Erythroblast (primary cell): ENCODE data around the gene CALY.

Experiments used
- GATA1 ChIP-seq: IDR thresholded peaks from 2 replicates; pipeline ENCODE4 v1.6.1; 2011; ENCODE audit warnings: low read depth, mild to moderate bottlenecking, control low read depth, low read length, moderate library complexity
- POLR2A ChIP-seq: IDR thresholded peaks from 2 replicates; pipeline ENCODE4 v1.6.1; 2011; ENCODE audit warnings: mild to moderate bottlenecking, low read length

DNA sequence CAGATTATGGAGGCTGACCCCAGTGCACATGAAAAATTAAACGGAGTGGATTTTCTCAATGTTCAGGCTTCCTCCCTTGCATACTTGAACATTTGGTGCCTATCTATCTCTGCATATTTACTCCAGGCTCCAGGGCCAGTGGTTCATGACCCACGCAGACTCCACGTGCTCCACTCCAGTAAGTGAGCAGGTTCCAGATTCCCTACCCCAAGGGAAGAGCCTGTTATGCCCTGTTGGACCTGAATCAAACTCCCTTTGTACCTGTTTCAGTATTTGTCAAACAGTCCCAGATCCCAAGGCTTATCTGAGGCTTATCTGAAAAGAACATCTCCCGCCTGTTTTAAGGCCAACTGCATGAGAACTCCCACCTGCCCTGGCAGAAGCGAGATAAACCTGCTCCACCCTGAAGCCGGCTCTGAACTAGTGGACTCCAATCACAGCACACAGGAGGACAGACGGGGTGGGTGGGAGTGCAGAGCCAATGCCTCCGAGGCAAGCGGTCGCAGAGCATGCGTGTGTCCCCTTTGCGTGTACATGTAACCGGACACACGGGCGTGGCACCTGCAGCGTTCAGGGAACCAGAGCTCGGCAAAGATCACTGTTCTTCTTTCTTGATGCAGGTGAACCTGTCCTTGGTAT, 23.4 kb upstream of the CALY start:
- TF ChIP-seq POLR2A (no peak), GATA1 (no peak)
